ENCODE measurements around the gene SPDYC. TPM values are rescaled to one million over a fixed set of nuclear protein-coding genes. Genes with fewer than 3 reads are reported as not detected.
A peak's percentile ranks its signal among the peaks of the same experiment; 100 is the strongest.
"Not testable (repeated sequence)": the region's sequence is repeated elsewhere in the genome, so short reads cannot be mapped to it uniquely, and the experiment has no call there.

SPDYC gene
- polyA plus RNA-seq, 3 donors = 0.64 TPM; not detected in 2

- Histone ChIP-seq H2AFZ (ENCODE audit: insufficient read depth, low read depth, low read length, poor library complexity, severe bottlenecking) (peak overlapping the region; percentile 93), H3K4me3 (replicated peaks in 1 of 3; ENCODE audit: low read depth in 2 of 3, low read length in 3 of 3) (no peak overlapping the region), H3K79me2 (ENCODE audit: insufficient read depth, low read length) (no peaks in the 10 kb centered on the region), H3K4me1 (ENCODE audit: control insufficient read depth in 1 of 2, insufficient read depth in 2 of 2, low read length in 2 of 2) (peaks cover 5 to 6% of the 10 kb centered on the region in 2 donors), H3K9ac (ENCODE audit: insufficient read depth, low read length, poor library complexity, severe bottlenecking) (peak overlapping the region; percentile 13), H3K4me2 (replicated peaks; ENCODE audit: extremely low read depth, low read length, poor library complexity, severe bottlenecking) (no peak overlapping the region), H3K9me3 (replicated peaks in 1 of 2; ENCODE audit: control insufficient read depth in 1 of 2, insufficient read depth in 1 of 2, low read length in 2 of 2) (no peaks in the 10 kb centered on the region), H3K27me3 (ENCODE audit: control insufficient read depth in 2 of 2, insufficient read depth in 2 of 2, low read length in 2 of 2) (no peaks in the 10 kb centered on the region), H3K36me3 (replicated peaks in 1 of 2; ENCODE audit: control insufficient read depth in 1 of 2, insufficient read depth in 2 of 2, low read length in 2 of 2) (no peaks in the 10 kb centered on the region), H4K20me1 (ENCODE audit: insufficient read depth, low read length) (no peaks in the 10 kb centered on the region), H3K27ac (ENCODE audit: low read depth in 1 of 2, low read length in 2 of 2) (no peak overlapping the region)
- Mint-ChIP-seq H3K4me3 (no peak overlapping the region), H3K27ac (peak overlapping the region; percentile 0 to 89 (median 66)), H3K27me3 (ENCODE audit: low read depth in 3 of 3) (peaks cover 1 to 8% (median 2%) of the 10 kb centered on the region in 3 donors), H3K4me1 (peaks cover 11% of the 10 kb centered on the region), H3K9me3 (no peaks in the 10 kb centered on the region), H3K36me3 (no peaks in the 10 kb centered on the region)
- intact Hi-C loops (cut with micrococcal nuclease) = no loop called here
- 13% methylated on average over 3 of the region's 11 CpGs for WGBS (ENCODE audit: insufficient coverage)
- no peak for DNase-seq
- no peak for TF ChIP-seq CTCF (IDR thresholded peaks at IDR 0.05)
Observed at GRCh38 chr11:65169164-65169641, 830 bp upstream of the SPDYC start.

GRCh38 chr11:65172600-65172999 is 2.6 kb downstream of the SPDYC start:
- Mint-ChIP-seq H3K9me3 (no peaks in the 10 kb centered on the region), H3K27ac (no peak overlapping the region), H3K4me1 (peaks cover 11% of the 10 kb centered on the region), H3K4me3 (no peak overlapping the region), H3K27me3 (ENCODE audit: low read depth in 3 of 3) (peaks cover 0 to 5% (median 2%) of the 10 kb centered on the region in 3 donors), H3K36me3 (no peaks in the 10 kb centered on the region)
- Histone ChIP-seq H3K79me2 (ENCODE audit: insufficient read depth, low read length) (no peaks in the 10 kb centered on the region), H3K4me1 (ENCODE audit: control insufficient read depth in 1 of 2, insufficient read depth in 2 of 2, low read length in 2 of 2) (peaks cover 5 to 6% of the 10 kb centered on the region in 2 donors), H3K9me3 (replicated peaks in 1 of 2; ENCODE audit: control insufficient read depth in 1 of 2, insufficient read depth in 1 of 2, low read length in 2 of 2) (no peaks in the 10 kb centered on the region), H3K4me2 (replicated peaks; ENCODE audit: extremely low read depth, low read length, poor library complexity, severe bottlenecking) (no peak overlapping the region), H4K20me1 (ENCODE audit: insufficient read depth, low read length) (no peaks in the 10 kb centered on the region), H3K27ac (ENCODE audit: low read depth in 1 of 2, low read length in 2 of 2) (no peak overlapping the region), H3K9ac (ENCODE audit: insufficient read depth, low read length, poor library complexity, severe bottlenecking) (no peak overlapping the region), H3K27me3 (ENCODE audit: control insufficient read depth in 2 of 2, insufficient read depth in 2 of 2, low read length in 2 of 2) (no peaks in the 10 kb centered on the region), H3K36me3 (replicated peaks in 1 of 2; ENCODE audit: control insufficient read depth in 1 of 2, insufficient read depth in 2 of 2, low read length in 2 of 2) (no peaks in the 10 kb centered on the region), H3K4me3 (replicated peaks in 1 of 3; ENCODE audit: low read depth in 2 of 3, low read length in 3 of 3) (no peak overlapping the region), H2AFZ (ENCODE audit: insufficient read depth, low read depth, low read length, poor library complexity, severe bottlenecking) (no peak overlapping the region)
- intact Hi-C loops (cut with micrococcal nuclease) = loop anchor here in 1 of 2 donors (5.0 kb wide), 1 partner anchor 230 kb away; no protein-coding TSS in a partner anchor
- DNase-seq = no peak
- TF ChIP-seq CTCF (IDR thresholded peaks at IDR 0.05) = no peak
- WGBS (ENCODE audit: insufficient coverage) = 96% methylated on average over 7 of the region's 10 CpGs

- H3K4me2 ChIP-seq (replicated peaks; ENCODE audit: extremely low read depth, low read length, poor library complexity, severe bottlenecking) = not testable (repeated sequence)
Observed at GRCh38 chr11:65174571-65175010, 4.6 kb downstream of the SPDYC start.

More at GRCh38 chr11:65174571-65175010, 4.6 kb downstream of the SPDYC start:
- not testable (repeated sequence) for H3K27ac Mint-ChIP-seq; H3K9ac ChIP-seq (ENCODE audit: insufficient read depth, low read length, poor library complexity, severe bottlenecking); H3K4me3 ChIP-seq (replicated peaks in 1 of 3; ENCODE audit: low read depth in 2 of 3, low read length in 3 of 3); H3K4me1 Mint-ChIP-seq; H3K27ac ChIP-seq (ENCODE audit: low read depth in 1 of 2, low read length in 2 of 2); H3K9me3 ChIP-seq (replicated peaks in 1 of 2; ENCODE audit: control insufficient read depth in 1 of 2, insufficient read depth in 1 of 2, low read length in 2 of 2); H3K27me3 Mint-ChIP-seq (ENCODE audit: low read depth in 3 of 3); H3K9me3 Mint-ChIP-seq; H4K20me1 ChIP-seq (ENCODE audit: insufficient read depth, low read length); H3K36me3 ChIP-seq (replicated peaks in 1 of 2; ENCODE audit: control insufficient read depth in 1 of 2, insufficient read depth in 2 of 2, low read length in 2 of 2); H3K4me3 Mint-ChIP-seq; DNase-seq; H3K4me1 ChIP-seq (ENCODE audit: control insufficient read depth in 1 of 2, insufficient read depth in 2 of 2, low read length in 2 of 2); H3K79me2 ChIP-seq (ENCODE audit: insufficient read depth, low read length); H3K36me3 Mint-ChIP-seq; H2AFZ ChIP-seq (ENCODE audit: insufficient read depth, low read depth, low read length, poor library complexity, severe bottlenecking); H3K27me3 ChIP-seq (ENCODE audit: control insufficient read depth in 2 of 2, insufficient read depth in 2 of 2, low read length in 2 of 2)
- intact Hi-C loops (cut with micrococcal nuclease) = loop anchor here in 1 of 2 donors (5.0 kb wide), 1 partner anchor 232 kb away; no protein-coding TSS in a partner anchor
- 80% methylated on average over 1 of the region's 2 CpGs for WGBS (ENCODE audit: insufficient coverage)
